Stromal cell of bone marrow (primary cell): ENCODE data around the gene RALGAPA2.

ENCODE experiments used
- DNase-seq: peaks from one replicate; pipeline ENCODE4 v3.0.0-alpha.2; 2012; ENCODE audit warnings: low read depth

Gene RALGAPA2

GRCh38 chr20:20629556-20630188, 82.8 kb downstream of the RALGAPA2 start:
- DNase-seq: no peak

- DNase-seq: no peak
Measured at GRCh38 chr20:20628314-20628713, 84.1 kb downstream of the RALGAPA2 start.

- DNase-seq: no peak
Measured at GRCh38 chr20:20627471-20627870, 85.0 kb downstream of the RALGAPA2 start.

GRCh38 chr20:20624914-20625313, 87.5 kb downstream of the RALGAPA2 start:
- DNase-seq: no peak

GRCh38 chr20:20621195-20621594, 91.2 kb downstream of the RALGAPA2 start:
- no peak for DNase-seq

GRCh38 chr20:20614391-20614790, 98.1 kb downstream of the RALGAPA2 start:
- DNase-seq: no peak

GRCh38 chr20:20612251-20612650, 100.2 kb downstream of the RALGAPA2 start:
- no peak for DNase-seq

GRCh38 chr20:20611167-20611566, 101.3 kb downstream of the RALGAPA2 start:
- no peak for DNase-seq

- no peak for DNase-seq
Measured at GRCh38 chr20:20609522-20609921, 102.9 kb downstream of the RALGAPA2 start.

- no peak for DNase-seq
Measured at GRCh38 chr20:20608641-20609040, 103.8 kb downstream of the RALGAPA2 start.

- DNase-seq: no peak
Measured at GRCh38 chr20:20608041-20608440, 104.4 kb downstream of the RALGAPA2 start.

- DNase-seq: no peak
Measured at GRCh38 chr20:20606881-20607280, 105.6 kb downstream of the RALGAPA2 start.

GRCh38 chr20:20606050-20606449, 106.4 kb downstream of the RALGAPA2 start:
- DNase-seq: no peak

- no peak for DNase-seq
Measured at GRCh38 chr20:20604907-20605306, 107.5 kb downstream of the RALGAPA2 start.

- no peak for DNase-seq
Measured at GRCh38 chr20:20604357-20604756, 108.1 kb downstream of the RALGAPA2 start.

- DNase-seq: no peak
Measured at GRCh38 chr20:20603339-20603990, 109.0 kb downstream of the RALGAPA2 start.

GRCh38 chr20:20597966-20598365, 114.5 kb downstream of the RALGAPA2 start:
- DNase-seq: no peak

- DNase-seq: peak; percentile 31
Measured at GRCh38 chr20:20594171-20594530, 118.3 kb downstream of the RALGAPA2 start.

GRCh38 chr20:20593447-20594170, 118.8 kb downstream of the RALGAPA2 start:
- peak; percentile 33 for DNase-seq

GRCh38 chr20:20585146-20585545, 127.3 kb downstream of the RALGAPA2 start:
- DNase-seq: no peak

GRCh38 chr20:20582734-20583133, 129.7 kb downstream of the RALGAPA2 start:
- DNase-seq: no peak

GRCh38 chr20:20580139-20580538, 132.3 kb downstream of the RALGAPA2 start:
- DNase-seq: no peak

GRCh38 chr20:20578838-20579237, 133.6 kb downstream of the RALGAPA2 start:
- DNase-seq: no peak
